Osteoblast (primary cell): ENCODE data around the gene ATP7B. TPM values are rescaled to one million over a fixed set of nuclear protein-coding genes. Genes with fewer than 3 reads are reported as not detected.

Source experiments
- DNase-seq: peaks from one replicate; pipeline ENCODE4 v3.0.0; 2011; ENCODE audit warnings: low spot score, mixed read lengths; ENCODE audit not compliant: insufficient read length; ENCODE audit errors: missing footprints
- H2AFZ ChIP-seq: 2 replicates; pipeline ENCODE4 v1.6.0; 2011; ENCODE audit warnings: mild to moderate bottlenecking, low read length
- H3K27ac ChIP-seq: 2 replicates; pipeline ENCODE4 v1.5.1; 2011; ENCODE audit warnings: mild to moderate bottlenecking, low read depth, low read length, moderate library complexity
- H3K27me3 ChIP-seq: 2 replicates; pipeline ENCODE4 v1.6.0; 2012; ENCODE audit warnings: mild to moderate bottlenecking, control low read depth, inconsistent platforms, low read length, moderate library complexity; ENCODE audit not compliant: insufficient read depth
- H3K36me3 ChIP-seq: 2 replicates; pipeline ENCODE4 v1.5.1; 2011; ENCODE audit warnings: mild to moderate bottlenecking, low read length, control low read depth, moderate library complexity; ENCODE audit not compliant: insufficient read depth
- H3K4me1 ChIP-seq: 2 replicates; pipeline ENCODE4 v1.5.1; 2011; ENCODE audit warnings: mild to moderate bottlenecking, low read length, control low read depth, moderate library complexity; ENCODE audit not compliant: insufficient read depth
- H3K4me2 ChIP-seq: 2 replicates; pipeline ENCODE4 v1.6.0; 2011; ENCODE audit warnings: mild to moderate bottlenecking, low read length; ENCODE audit not compliant: insufficient read depth
- H3K4me3 ChIP-seq: fragments of 200-600 bp; sonication (generic); 3 replicates; pipeline ENCODE4 v1.5.1; 2012; ENCODE audit warnings: mild to moderate bottlenecking, low read length, inconsistent platforms; ENCODE audit not compliant: insufficient read depth
- H3K79me2 ChIP-seq: 2 replicates; pipeline ENCODE4 v1.6.0; 2012; ENCODE audit warnings: mild to moderate bottlenecking, low read length, control low read depth, inconsistent platforms; ENCODE audit not compliant: insufficient read depth
- H3K9me3 ChIP-seq: 2 replicates; pipeline ENCODE4 v1.5.1; 2011; ENCODE audit warnings: low read depth, low read length, control low read depth
- H4K20me1 ChIP-seq: 2 replicates; pipeline ENCODE4 v1.6.0; 2012; ENCODE audit warnings: mild to moderate bottlenecking, low read length, control low read depth; ENCODE audit not compliant: insufficient read depth
- CTCF ChIP-seq: IDR thresholded peaks from 2 replicates; pipeline ENCODE4 v1.5.1; 2011; ENCODE audit warnings: mild to moderate bottlenecking, low read depth, low read length, moderate library complexity; ENCODE audit errors: extremely low read depth
- total RNA-seq: library from RNA; depleted of rRNA; stranded (reverse); fragments of >200 nt; gene quantifications from 2 replicates; pipeline ENCODE4 v1.2.3, GENCODE V29; 2012

Gene ATP7B
- total RNA-seq, 1 donor, result 4.0 TPM

GRCh38 chr13:51935326-51936171 is 75.7 kb downstream of the ATP7B start:
- no peak overlapping the region for H3K27ac ChIP-seq
- peak; percentile 27 for TF ChIP-seq CTCF
- no peak overlapping the region for H3K4me2 ChIP-seq
- no peak overlapping the region for H3K4me3 ChIP-seq
- no peaks in the 10 kb centered on the region for H3K9me3 ChIP-seq
- no peaks in the 10 kb centered on the region for H3K27me3 ChIP-seq
- no peaks in the 10 kb centered on the region for H3K79me2 ChIP-seq
- H3K4me1 ChIP-seq, result no peaks in the 10 kb centered on the region
- H2AFZ ChIP-seq, result no peak overlapping the region
- DNase-seq, result no peak
- H4K20me1 ChIP-seq, result no peaks in the 10 kb centered on the region
- no peaks in the 10 kb centered on the region for H3K36me3 ChIP-seq

GRCh38 chr13:51934461-51935087 is 76.7 kb downstream of the ATP7B start:
- Histone ChIP-seq H4K20me1 (no peaks in the 10 kb centered on the region), H3K9me3 (no peaks in the 10 kb centered on the region), H3K27me3 (no peaks in the 10 kb centered on the region), H3K4me1 (no peaks in the 10 kb centered on the region), H2AFZ (no peak overlapping the region), H3K36me3 (no peaks in the 10 kb centered on the region), H3K27ac (no peak overlapping the region), H3K4me3 (no peak overlapping the region), H3K79me2 (no peaks in the 10 kb centered on the region), H3K4me2 (no peak overlapping the region)
- no peak for DNase-seq
- no peak for TF ChIP-seq CTCF

- TF ChIP-seq CTCF, result no peak
- no peak overlapping the region for H3K4me3 ChIP-seq
- no peaks in the 10 kb centered on the region for H3K27me3 ChIP-seq
- no peaks in the 10 kb centered on the region for H3K9me3 ChIP-seq
- H2AFZ ChIP-seq, result no peak overlapping the region
- DNase-seq, result no peak
- no peaks in the 10 kb centered on the region for H4K20me1 ChIP-seq
- H3K79me2 ChIP-seq, result no peaks in the 10 kb centered on the region
- H3K4me2 ChIP-seq, result no peak overlapping the region
- no peak overlapping the region for H3K27ac ChIP-seq
- no peaks in the 10 kb centered on the region for H3K4me1 ChIP-seq
- H3K36me3 ChIP-seq, result no peaks in the 10 kb centered on the region
Observed at GRCh38 chr13:51933466-51934058, 77.7 kb downstream of the ATP7B start.

GRCh38 chr13:51932231-51932630 is 79.0 kb downstream of the ATP7B start:
- no peaks in the 10 kb centered on the region for H3K79me2 ChIP-seq
- no peak for TF ChIP-seq CTCF
- no peak overlapping the region for H3K4me3 ChIP-seq
- H4K20me1 ChIP-seq, result no peaks in the 10 kb centered on the region
- H3K36me3 ChIP-seq, result no peaks in the 10 kb centered on the region
- no peak overlapping the region for H3K27ac ChIP-seq
- H3K9me3 ChIP-seq, result no peaks in the 10 kb centered on the region
- H3K4me1 ChIP-seq, result no peaks in the 10 kb centered on the region
- H2AFZ ChIP-seq, result no peak overlapping the region
- no peak for DNase-seq
- H3K27me3 ChIP-seq, result no peaks in the 10 kb centered on the region
- H3K4me2 ChIP-seq, result no peak overlapping the region
